ENCODE results near the gene PPP1R27. TPM values are rescaled to one million over a fixed set of nuclear protein-coding genes. Genes with fewer than 3 reads are reported as not detected.

The PPP1R27 gene
- total RNA-seq, 2 donors from 2014 or later = not detected

- no peak for TF ChIP-seq CTCF (conservative IDR thresholded peaks at IDR 0.05)
Observed at GRCh38 chr17:81794074-81794476, 40.8 kb downstream of the PPP1R27 start.

GRCh38 chr17:81792675-81793615 lies 41.9 kb downstream of the PPP1R27 start:
- Histone ChIP-seq H3K36me3 (ENCODE audit: control insufficient read depth, insufficient read depth, low read length) (no peaks in the 10 kb centered on the region), H3K27me3 (ENCODE audit: control insufficient read depth, insufficient read depth, low read length, poor library complexity, severe bottlenecking) (no peaks in the 10 kb centered on the region), H3K4me3 (ENCODE audit: low read length) (no peak overlapping the region), H3K27ac (ENCODE audit: low read depth, low read length) (no peak overlapping the region), H3K9me3 (ENCODE audit: control insufficient read depth, low read length) (no peaks in the 10 kb centered on the region), H3K9ac (ENCODE audit: extremely low read depth, low read length, poor library complexity, severe bottlenecking) (no peak overlapping the region), H3K4me1 (ENCODE audit: control insufficient read depth, insufficient read depth, low read length) (no peaks in the 10 kb centered on the region)
- 93 to 100% methylated on average over 3 to 7 of the region's 8 CpGs for WGBS, 2 experiments (ENCODE audit: insufficient coverage in 1 of 2, insufficient read length in 1 of 2)
- Mint-ChIP-seq H3K36me3 (ENCODE audit: low read depth) (no peaks in the 10 kb centered on the region), H3K4me1 (no peaks in the 10 kb centered on the region), H3K4me3 (no peak overlapping the region), H3K27me3 (ENCODE audit: insufficient read depth) (peaks cover 2% of the 10 kb centered on the region), H3K9me3 (peaks cover under 1% of the 10 kb centered on the region), H3K27ac (no peak overlapping the region)
- DNase-seq = no peak
- no peak for TF ChIP-seq CTCF (conservative IDR thresholded peaks at IDR 0.05)

More at GRCh38 chr17:81794074-81794476, 40.8 kb downstream of the PPP1R27 start:
- peaks cover 6% of the 10 kb centered on the region for H3K9me3 Mint-ChIP-seq
- DNase-seq = no peak
- H3K36me3 Mint-ChIP-seq (ENCODE audit: low read depth) = no peaks in the 10 kb centered on the region
- 91% methylated on average over 3 of the region's 3 CpGs; no CpG with 5 or more reads in 1 of the 2 experiments for WGBS, 2 experiments (ENCODE audit: insufficient coverage in 1 of 2, insufficient read length in 1 of 2)
- peaks cover 2% of the 10 kb centered on the region for H3K27me3 Mint-ChIP-seq (ENCODE audit: insufficient read depth)
- Histone ChIP-seq H3K4me3 (ENCODE audit: low read length) (no peak overlapping the region), H3K4me1 (ENCODE audit: control insufficient read depth, insufficient read depth, low read length) (no peaks in the 10 kb centered on the region), H3K27ac (ENCODE audit: low read depth, low read length) (no peak overlapping the region), H3K27me3 (ENCODE audit: control insufficient read depth, insufficient read depth, low read length, poor library complexity, severe bottlenecking) (no peaks in the 10 kb centered on the region), H3K9me3 (ENCODE audit: control insufficient read depth, low read length) (no peaks in the 10 kb centered on the region), H3K36me3 (ENCODE audit: control insufficient read depth, insufficient read depth, low read length) (no peaks in the 10 kb centered on the region), H3K9ac (ENCODE audit: extremely low read depth, low read length, poor library complexity, severe bottlenecking) (no peak overlapping the region)
- H3K27ac Mint-ChIP-seq = no peak overlapping the region
- no peak overlapping the region for H3K4me3 Mint-ChIP-seq
- no peaks in the 10 kb centered on the region for H3K4me1 Mint-ChIP-seq

Other genes starting within 250 kb of the PPP1R27 start
- 100 to 1,000 TPM; 113 to 118 TPM for gene NPLOC4, start 197.9 kb downstream of the PPP1R27 start, total RNA-seq
- 1 to 10 TPM; 1.3 to 1.8 TPM for gene TSPAN10, start 197.9 kb downstream of the PPP1R27 start, total RNA-seq
- gene PDE6G, start 178.5 kb downstream of the PPP1R27 start, total RNA-seq = 1 to 10 TPM; 3.2 to 4.3 TPM
- gene OXLD1, start 168.4 kb downstream of the PPP1R27 start, total RNA-seq = 10 to 100 TPM; 30.2 to 36.5 TPM
- 10 to 100 TPM; 35.8 to 44.2 TPM for gene CCDC137, start 168.3 kb downstream of the PPP1R27 start, total RNA-seq
- gene ARL16, start 151.3 kb downstream of the PPP1R27 start, total RNA-seq = 10 to 100 TPM; 41.2 to 47.8 TPM
- gene HGS, start 151.0 kb downstream of the PPP1R27 start, total RNA-seq = 100 to 1,000 TPM; 114 to 130 TPM
- 100 to 1,000 TPM in 1 of 2 donors, 10 to 100 TPM in 1; 99.4 to 105 TPM for gene MRPL12, start 131.7 kb downstream of the PPP1R27 start, total RNA-seq
- 10 to 100 TPM; 24.8 to 37.6 TPM for gene SLC25A10, start 122.8 kb downstream of the PPP1R27 start, total RNA-seq
- 1 to 10 TPM in 1 of 2 donors, not detected in 1; 4.0 TPM for gene GCGR, start 30.9 kb downstream of the PPP1R27 start, total RNA-seq
- gene MCRIP1, start 1.8 kb downstream of the PPP1R27 start, total RNA-seq = 100 to 1,000 TPM; 164 to 183 TPM
- gene P4HB, start 25.5 kb upstream of the PPP1R27 start, total RNA-seq = 100 to 1,000 TPM; 493 to 535 TPM
- gene ARHGDIA, start 36.3 kb upstream of the PPP1R27 start, total RNA-seq = 100 to 1,000 TPM; 240 to 254 TPM
- 100 to 1,000 TPM; 154 to 170 TPM for gene ALYREF, start 56.5 kb upstream of the PPP1R27 start, total RNA-seq
- gene ANAPC11, start 56.7 kb upstream of the PPP1R27 start, total RNA-seq = 100 to 1,000 TPM; 161 to 195 TPM
- gene NPB, start 67.2 kb upstream of the PPP1R27 start, total RNA-seq = 1 to 10 TPM; 3.3 to 3.7 TPM
- 10 to 100 TPM; 66.8 to 70.9 TPM for gene PCYT2, start 76.3 kb upstream of the PPP1R27 start, total RNA-seq
- gene SIRT7, start 83.1 kb upstream of the PPP1R27 start, total RNA-seq = 10 to 100 TPM; 21.8 to 22.1 TPM
- gene MAFG, start 92.7 kb upstream of the PPP1R27 start, total RNA-seq = 10 to 100 TPM; 39.9 to 54.1 TPM
- gene PYCR1, start 102.2 kb upstream of the PPP1R27 start, total RNA-seq = 100 to 1,000 TPM; 104 to 107 TPM
- gene MYADML2, start 112.2 kb upstream of the PPP1R27 start, total RNA-seq = not detected
- gene NOTUM, start 126.1 kb upstream of the PPP1R27 start, total RNA-seq = 10 to 100 TPM; 12.5 to 26.3 TPM
- 10 to 100 TPM; 50.8 to 65.4 TPM for gene ASPSCR1, start 142.6 kb upstream of the PPP1R27 start, total RNA-seq
- gene CENPX, start 187.8 kb upstream of the PPP1R27 start, total RNA-seq = 10 to 100 TPM; 80.0 to 85.0 TPM
- gene LRRC45, start 188.3 kb upstream of the PPP1R27 start, total RNA-seq = 10 to 100 TPM; 35.1 to 38.9 TPM
- 10 to 100 TPM; 45.7 to 53.9 TPM for gene RAC3, start 196.6 kb upstream of the PPP1R27 start, total RNA-seq
- 10 to 100 TPM; 73.8 to 83.6 TPM for gene DCXR, start 202.6 kb upstream of the PPP1R27 start, total RNA-seq
- 10 to 100 TPM; 46.3 to 54.5 TPM for gene RFNG, start 216.8 kb upstream of the PPP1R27 start, total RNA-seq
- 100 to 1,000 TPM; 152 to 153 TPM for gene GPS1, start 216.8 kb upstream of the PPP1R27 start, total RNA-seq
- 100 to 1,000 TPM in 1 of 2 donors, 10 to 100 TPM in 1; 85.3 to 108 TPM for gene DUS1L, start 230.8 kb upstream of the PPP1R27 start, total RNA-seq